OCI-LY7 (cell line): ENCODE results near the gene FRMD5.

ENCODE experiments used
- CTCF ChIP-seq: fragments of 200-600 bp; sonication (generic); conservative IDR thresholded peaks from 2 replicates; pipeline ENCODE4 v1.5.1; 2014; ENCODE audit warnings: mild to moderate bottlenecking, antibody characterized with exemption, low read length, moderate library complexity, mixed read lengths
- EZH2phosphoT487 ChIP-seq: fragments of 200-600 bp; sonication (generic); IDR thresholded peaks from 2 replicates; pipeline ENCODE4 v1.6.1; 2018; ENCODE audit warnings: low read depth, borderline replicate concordance, mild to moderate bottlenecking, mixed run types, antibody characterized with exemption, low read length, moderate library complexity, mixed read lengths

GRCh38 chr15:43955140-43955539 lies 239.9 kb downstream of the FRMD5 start:
- TF ChIP-seq CTCF, result no peak
- TF ChIP-seq EZH2phosphoT487, result no peak
